Mucosa of gallbladder (tissue), 1 donor: ENCODE results near the gene CARD9. TPM values are rescaled to one million over a fixed set of nuclear protein-coding genes. Genes with fewer than 3 reads are reported as not detected.

Experiments
- DNase-seq: peaks from one replicate; pipeline ENCODE4 v3.0.0-alpha.2; 2020; ENCODE audit warnings: low spot score
- total RNA-seq: library from RNA; stranded (reverse); gene quantifications from one replicate; pipeline ENCODE4 v1.2.1, GENCODE V29; 2021
- donor health status: DM: no; HTN: no; CAD: no.

Gene CARD9
- total RNA-seq, 1 donor from 2014 or later = 8.2 TPM

DNA sequence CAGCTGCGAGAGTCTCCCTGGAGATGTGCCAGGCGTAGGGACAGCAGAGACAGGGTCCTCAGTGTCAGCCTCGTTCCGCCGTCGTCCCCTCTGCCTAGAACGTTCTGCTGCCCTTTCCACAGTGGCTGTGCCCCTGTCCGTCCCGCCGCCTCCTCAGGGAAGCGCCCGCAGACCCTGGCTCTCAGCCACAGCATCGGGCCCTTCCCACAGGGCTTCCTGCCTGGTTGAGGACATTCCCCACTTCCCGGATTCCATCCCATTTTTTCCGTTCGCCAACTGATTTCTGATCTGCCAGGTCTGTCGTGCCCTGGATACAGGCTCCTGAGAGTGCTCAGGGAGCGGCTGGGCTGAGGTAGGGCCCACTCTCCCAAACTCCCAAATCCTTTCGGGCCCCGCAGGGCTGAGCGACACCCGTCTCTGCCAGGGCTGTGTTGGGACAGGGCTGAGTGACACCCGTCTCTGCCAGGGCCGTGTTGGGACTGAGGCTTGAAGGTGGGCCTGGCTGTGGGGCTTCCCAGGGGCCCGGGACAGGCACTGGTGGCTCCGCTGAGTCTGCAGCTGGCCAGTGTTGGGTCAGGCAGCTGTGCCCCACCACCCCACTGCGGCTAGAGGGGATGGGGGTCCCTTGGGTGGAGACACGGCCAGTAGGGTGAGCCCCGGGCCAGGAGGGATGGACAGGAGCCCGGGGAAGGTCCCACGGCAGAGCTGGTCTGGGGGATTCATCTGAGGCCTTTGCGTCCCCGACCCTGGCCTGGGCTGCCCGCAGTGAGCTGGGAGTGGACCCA, 25.8 kb downstream of the CARD9 start:
- no peak for DNase-seq

DNA sequence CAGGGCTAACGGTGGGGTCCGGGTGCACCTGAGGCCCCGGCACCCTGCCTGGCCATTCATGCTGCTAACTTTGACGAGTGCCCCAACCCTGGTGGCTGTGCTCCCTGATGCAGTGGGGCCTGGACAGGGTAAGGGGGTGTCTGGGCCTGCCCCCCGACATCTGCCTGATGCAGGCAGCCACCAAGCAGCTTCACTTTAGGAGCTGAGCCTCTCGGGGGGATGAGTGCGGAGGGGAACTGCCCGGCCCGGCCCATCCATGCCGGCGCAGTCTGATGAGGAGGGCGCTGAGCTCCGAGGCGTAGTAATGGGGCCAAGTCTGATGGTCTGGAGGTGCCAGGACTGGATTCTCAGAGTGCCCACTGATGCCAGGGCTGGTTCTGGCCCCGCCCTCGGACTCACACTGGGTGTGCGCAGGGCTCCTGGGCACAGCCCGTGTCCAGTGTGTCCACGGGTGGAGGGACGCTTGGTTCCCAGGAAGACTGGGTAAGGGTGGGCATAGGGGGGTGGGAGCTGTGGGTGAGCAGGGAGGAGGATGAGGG, 26.5 kb downstream of the CARD9 start:
- no peak for DNase-seq

DNA sequence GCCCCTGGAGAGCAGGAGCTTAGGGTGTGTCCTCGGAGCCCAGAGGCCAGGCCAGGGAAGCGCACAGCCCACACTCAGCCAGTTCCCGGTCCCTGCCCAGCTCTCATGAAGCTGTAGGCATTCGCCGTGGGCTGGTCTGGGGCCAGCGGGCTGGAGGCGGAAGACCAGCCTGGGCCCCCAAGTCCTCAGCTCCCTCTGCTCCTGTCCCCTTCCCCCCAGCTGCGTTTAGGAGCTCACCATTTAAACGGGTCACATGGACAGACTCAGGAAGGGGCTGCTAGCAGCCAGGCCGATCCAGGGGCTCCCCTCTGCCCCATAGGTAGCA, 27.4 kb downstream of the CARD9 start:
- no peak for DNase-seq

DNA sequence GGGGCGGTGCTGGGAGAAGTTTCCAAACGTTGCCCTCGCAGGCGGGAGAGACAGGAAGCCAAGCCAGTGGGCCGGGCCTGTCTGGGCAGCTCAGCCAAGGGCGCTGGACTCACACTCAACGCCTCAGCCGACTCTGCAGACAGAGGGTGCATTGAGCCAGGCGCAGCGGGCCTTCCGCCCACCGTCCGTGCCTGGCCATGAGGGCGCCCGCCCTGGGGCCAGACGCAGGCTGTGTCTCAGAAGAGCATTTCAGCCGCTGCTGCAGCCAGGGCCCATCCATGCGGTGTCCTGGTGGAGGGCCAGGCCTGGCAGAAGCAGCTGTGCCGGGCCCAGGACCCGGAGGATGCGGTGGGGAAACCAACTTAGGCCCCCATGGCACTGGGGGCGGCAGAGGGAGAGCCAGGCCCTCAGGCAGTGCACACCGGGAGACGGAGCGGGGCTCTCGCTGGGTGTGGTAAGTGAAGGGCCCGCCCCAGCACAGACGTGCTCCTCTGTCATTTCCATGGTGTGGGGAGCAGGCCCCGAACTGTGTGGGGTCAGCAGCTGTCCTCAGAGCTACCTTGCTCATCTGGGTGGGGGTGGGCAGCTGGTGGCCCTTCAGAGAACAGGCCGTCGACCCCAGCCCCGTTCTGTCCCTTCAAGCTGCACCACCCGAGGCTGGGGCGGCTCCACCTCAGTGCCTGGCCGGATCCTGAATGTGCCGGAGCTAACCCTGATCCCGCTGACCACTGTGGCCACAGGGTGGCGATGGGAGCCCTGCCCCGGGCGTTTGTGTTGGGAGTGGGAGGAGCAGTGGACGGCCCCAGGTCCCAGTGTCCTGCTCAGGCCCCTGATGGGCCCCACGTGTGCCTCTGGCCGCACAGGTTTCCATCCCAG, 27.9 kb downstream of the CARD9 start:
- peak; percentile 45 for DNase-seq

DNA sequence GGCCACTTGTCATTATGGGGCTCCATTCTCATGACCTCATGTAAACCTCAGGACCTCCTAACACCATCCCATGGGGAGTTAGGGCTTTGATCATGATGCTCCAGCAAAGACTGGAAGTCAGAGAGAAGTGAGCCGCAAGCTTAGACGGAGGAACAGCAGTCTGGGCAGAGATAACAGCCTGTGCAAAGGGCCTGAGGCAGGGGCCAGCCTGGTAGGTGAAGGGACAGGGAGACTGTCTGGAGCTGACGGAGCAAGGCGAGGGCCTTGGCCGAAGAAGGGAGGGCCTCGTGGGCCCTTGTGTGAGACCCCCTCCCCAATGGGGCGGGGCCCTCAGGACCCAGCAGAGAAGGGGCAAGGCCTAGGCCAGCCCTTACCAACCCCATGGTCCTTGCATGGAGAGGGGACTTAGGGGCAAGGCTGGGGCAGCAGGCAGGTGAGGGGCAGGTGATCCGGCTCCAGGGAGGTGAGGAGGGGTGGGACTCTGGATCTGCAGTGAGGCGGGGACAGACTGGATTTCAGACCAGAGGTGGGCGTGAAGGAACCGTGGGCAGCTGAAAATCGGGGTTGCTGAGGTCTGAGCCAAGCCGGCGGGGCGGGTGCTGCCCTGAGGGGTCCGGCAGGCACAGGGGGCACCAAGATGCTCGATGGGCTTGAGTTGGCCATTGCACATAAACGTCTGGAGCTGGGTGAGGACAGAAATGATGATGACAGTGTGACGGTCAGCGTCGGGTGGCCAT, 28.8 kb downstream of the CARD9 start:
- no peak for DNase-seq

DNA sequence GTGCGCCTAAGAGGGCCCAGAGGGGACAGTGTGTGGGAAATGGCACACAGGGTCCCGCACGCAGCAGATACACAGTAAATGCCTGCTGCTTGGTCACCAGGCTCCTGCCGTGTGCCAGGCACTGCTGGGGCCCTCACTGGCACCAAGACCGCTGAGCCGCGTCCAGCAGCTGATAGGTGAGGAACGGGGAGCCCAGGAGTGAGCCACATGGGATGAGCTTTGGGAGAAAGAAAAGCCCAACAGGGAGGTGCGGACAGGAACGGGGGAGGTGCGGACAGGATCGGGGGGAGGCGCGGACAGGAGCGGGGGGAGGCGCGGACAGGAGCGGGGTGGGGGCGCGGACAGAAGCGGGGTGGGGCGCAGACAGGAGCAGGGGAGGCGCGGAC, 29.6 kb downstream of the CARD9 start:
- DNase-seq = no peak

DNA sequence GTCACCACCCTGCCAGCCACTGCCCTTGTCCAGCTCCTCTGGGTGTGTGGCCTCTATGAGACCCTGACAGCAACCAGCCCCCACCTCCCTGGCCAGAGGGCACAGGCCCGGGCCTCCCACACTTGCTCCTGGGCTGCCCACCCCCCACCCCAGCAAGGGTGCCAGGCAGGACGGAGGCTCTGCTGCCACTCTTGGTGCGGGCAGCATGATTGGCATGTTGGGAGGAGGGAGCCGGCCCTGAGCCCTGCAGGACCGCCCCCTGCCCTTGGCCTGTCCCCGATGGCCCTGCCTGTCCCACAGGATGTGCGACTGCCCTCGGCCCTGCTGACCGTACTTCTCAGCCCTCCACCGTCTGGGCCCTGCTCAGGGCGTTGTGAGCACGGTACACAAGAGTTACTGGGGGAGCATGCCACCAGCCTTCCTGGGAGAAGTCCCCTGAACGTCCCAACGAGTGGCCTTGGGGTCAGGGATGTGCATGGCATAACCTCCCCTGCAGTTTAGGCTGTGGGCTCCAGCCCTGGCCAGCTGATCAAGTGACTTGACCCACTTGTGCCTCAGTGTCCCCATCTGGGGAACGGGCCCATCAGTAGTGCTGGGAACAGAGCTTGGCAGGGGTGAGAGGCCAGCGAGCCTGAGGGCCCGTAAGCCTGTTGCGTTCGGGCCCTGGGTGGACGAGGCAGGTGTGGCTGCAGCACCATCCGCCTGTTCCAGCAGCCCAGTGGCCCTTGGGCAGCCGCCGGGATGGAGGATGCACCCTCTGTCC, 30.2 kb downstream of the CARD9 start:
- DNase-seq = no peak

DNA sequence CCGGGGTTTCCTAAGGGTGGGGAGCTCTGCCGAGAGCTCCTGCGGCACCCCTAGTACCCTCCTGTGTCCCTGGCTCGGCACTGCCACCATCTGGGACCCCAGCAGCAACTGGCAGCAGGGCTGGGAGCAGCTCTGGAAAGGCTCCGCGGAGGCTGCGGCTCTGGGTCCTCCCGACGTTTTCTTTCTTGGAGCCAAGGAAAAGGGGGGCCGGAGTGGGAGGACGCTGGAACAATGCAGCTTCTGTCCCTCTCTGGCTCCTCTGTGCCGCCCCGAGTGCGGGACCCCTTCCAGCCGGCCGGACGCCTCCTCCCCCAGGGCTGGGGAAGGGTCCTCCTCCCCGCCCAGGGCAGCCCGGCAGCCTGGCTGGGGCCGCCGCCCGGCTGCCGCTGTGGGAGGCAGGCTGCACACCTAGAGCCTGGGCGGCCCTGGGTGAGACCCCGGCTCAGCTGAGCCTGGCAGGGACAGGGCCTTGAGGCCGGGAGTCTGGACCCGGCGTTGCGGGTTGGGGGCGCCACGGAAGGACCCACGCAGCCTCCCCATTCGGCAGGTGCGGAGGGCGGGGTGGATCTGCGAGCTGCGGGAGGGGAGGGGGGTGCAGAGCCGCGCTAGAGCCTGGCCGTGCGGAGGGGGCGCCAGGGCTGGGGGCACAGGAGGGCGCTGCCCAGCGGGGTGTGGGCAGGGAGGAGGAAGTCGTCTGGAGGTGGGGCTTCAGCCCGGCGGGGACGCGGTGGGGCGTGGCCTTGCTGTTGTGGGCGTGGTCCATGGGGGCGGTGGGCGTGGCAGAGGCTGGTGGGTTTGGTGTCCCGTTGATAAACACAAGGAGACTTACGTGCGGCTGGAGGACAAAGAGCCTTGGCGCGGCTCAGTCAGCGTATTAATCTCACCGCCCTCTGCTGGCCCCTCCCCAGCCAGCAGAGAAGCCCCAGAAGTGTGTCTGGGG, 31.0 kb downstream of the CARD9 start:
- peak; percentile 80 for DNase-seq

DNA sequence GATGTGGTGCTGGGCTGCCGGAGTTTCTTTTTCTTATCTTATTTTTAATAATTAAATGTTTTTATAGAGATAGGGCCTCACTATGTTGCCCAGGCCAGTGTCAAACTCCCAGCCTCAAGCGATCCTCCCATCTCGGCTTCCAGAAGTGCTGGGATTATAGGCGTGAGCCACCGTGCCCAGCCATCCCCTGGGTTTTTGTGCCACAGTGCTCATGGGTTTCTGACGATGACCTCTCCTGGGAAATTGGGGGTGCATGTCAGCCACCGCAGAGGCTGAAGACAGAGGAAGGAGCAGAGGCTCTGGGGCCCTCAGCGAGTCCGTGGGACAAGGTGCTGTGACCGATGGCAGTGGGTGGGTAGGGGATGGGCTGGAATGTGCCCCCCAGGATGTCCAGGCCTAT, 31.7 kb downstream of the CARD9 start:
- no peak for DNase-seq

DNA sequence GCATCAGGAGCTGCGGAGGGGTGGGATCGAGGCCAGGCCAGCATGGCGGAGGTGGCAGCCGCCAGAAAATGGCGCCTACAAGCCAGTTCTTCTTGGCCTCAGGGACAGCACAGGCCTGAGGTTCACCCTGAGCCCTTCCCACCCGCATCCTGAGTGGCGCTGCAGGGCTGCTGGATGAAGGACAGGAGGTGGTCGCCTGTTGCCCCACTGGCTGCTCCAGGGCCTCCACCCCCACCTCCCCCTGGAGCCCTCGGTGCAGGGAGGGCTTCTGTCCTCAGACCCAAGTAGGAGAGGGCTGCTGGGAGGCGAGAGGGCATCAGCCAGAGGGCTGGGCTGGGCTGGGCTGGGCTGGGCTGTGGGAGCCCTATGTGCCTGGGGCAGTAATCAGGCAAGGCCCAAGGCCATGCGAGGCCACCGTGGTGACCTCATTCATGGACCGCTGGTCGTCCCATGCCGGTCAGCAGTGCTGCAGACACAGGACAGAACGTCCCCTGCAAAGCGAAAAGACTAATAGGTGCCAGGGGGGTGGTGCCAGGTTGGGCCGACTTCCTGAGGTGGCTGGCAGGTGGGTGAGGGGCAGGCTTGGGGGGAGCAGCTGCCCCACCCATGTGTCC, 32.3 kb downstream of the CARD9 start:
- no peak for DNase-seq

DNA sequence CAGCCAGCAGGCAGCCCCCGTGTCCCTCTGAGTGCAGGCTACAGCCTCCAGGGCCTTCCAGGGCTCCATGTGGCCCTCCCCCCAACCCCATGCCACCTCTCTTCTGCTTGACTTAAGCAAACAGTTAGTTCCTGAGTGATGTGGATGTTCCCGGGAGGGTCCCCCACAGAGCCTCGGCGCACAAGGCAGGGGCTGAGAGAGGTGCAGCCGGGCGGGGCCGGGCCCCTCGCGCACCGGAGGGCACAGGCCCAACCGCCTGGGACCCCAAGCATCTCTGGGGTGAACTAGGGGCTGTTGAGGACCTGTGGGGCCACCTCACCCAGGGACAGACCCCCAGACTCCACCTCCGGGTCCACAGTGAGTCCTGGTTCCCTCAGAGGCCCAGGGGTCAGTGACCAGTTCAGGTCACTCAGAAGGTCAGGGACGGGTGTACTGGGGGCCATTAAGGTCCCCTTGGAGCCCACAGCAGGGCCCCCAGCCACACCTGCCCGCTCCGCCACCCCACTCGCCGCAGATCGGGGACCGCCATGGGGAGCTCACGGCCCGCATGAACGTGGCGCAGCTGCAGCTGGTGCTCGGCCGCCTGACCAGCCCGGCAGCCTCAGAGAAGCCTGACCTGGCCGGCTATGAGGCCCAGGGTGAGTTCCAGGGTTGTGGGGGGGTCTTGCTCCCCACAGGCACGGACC, 33.0 kb downstream of the CARD9 start:
- DNase-seq = no peak

DNA sequence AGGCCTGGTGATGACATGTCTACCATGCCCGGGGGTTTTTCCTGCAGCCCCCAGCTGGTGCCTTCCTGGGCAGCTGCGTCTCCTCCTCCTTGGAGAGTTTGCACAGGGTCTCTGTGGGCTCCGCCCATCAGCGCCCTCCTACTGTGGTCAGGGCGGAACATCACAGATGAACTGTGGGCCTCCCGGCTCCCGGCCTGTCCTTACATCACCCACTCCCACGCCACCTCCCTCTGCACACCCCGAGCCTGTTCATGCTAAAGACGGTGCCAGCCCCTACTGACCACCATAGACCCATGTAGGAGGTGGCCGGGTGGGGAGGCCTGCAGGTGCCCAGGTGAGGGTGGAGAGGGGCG, 33.5 kb downstream of the CARD9 start:
- no peak for DNase-seq

DNA sequence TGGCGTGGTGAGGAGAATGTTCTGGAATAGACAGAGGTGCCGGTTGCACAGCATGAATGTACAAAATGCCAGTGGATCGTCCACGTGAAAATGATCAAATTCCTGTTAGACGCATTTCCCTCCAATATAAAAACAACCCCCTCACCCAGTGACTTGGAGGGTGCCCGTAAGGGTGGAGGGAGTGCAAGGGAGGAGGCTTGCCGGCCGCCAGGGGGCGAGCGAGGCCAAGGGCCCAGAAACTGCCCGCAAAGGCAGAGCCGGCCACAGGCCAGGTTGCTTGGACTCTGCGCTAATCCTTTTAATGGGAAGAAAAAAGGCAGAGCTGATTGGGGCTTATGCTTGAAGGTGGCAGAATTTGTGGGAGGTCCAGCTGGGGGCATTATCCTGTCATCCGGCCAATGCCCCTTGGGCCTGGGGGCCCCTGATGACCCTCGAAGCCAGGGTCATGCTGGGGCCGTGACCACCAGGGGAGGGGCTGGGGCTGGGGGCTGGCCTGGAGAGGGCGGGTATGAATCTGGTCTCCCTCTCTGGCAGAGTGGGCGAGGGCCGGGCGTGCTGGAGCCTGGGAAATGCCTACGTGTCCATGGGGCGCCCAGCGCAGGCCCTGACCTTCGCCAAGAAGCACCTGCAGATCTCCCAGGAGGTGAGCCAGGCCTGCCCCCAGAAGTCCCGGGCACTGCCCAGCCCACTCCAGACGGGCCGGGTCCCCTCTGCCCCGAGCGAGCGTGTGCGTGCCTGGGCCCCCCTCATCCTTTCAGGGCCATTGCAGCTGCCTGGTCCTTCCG, 34.1 kb downstream of the CARD9 start:
- peak; percentile 56 for DNase-seq

DNA sequence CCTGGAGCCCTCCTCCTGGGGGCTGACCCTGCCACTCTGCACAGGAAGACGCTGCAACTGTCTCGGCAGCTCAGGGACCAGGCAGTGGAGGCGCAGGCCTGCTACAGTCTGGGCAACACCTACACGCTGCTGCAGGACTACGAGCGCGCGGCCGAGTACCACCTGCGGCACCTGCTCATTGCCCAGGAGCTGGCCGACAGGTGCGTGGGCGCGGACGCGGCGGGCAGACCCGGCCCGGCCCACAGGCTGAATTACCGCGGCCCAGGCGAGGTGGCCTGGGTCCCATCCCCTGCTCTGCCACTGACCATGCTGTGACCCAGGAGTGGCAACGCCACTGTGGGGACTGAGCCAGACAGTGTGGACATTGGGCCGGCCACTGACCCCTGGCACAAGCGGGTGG, 35.0 kb downstream of the CARD9 start:
- DNase-seq = no peak

DNA sequence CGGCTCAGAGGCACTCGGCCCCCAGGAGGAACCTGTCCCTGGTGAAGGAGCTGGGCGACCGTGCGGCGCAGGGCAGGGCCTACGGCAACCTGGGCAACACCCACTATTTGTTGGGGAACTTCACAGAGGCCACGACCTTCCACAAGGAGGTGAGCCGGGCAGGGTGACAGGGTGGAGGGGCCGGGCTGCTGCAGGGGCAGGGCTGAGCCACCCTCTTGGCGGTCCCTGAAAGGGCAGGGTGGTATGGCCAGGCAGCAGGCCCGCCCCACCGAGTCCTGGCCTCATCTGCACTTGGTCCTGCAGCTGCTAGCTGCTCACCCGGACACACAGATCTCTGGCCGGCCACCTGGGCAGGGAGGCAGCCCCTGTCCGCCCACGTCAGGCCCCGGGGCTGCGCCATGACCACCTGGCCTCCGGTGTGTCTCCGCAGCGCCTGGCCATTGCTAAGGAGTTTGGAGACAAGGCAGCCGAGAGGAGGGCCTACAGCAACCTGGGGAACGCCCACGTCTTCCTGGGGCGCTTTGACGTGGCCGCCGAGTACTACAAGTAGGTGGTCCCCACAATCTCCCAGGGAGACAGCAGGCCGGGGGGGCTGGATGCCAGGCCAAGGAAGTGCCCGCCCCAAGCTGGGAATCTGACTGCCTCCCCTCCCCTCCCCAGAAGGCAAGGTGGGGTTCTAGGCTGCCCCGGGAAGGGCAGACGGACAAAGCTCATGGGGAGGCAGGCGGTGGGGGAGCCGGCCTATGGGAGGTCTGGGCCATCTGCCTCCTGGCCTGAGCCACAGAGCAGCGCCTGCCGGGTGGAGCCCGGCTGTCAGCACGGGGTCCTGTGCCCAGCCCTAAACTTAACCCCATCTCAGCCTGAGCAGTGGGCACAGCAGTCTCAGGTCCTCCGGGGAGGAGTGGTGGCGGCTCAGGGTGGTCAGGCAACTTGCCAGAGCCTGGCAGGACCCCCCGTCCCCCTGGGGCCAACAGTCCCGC, 35.8 kb downstream of the CARD9 start:
- DNase-seq = no peak

DNA sequence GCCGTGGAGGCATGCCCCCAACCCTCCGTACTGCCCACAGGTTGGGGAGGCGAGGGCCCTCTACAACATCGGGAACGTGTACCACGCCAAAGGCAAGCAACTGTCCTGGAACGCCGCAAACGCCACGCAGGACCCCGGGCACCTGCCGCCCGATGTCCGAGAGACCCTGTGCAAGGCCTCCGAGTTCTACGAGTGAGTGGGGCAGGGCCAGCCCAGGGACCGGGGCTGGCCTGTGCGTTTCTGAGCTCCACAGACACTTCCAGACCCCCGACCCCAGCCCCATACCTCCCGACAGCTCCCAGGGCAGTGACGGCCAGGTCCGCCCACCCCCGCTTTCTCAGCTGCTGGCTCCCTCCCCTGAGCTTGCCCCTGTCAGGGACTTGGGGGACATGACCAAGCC, 36.6 kb downstream of the CARD9 start:
- no peak for DNase-seq

DNA sequence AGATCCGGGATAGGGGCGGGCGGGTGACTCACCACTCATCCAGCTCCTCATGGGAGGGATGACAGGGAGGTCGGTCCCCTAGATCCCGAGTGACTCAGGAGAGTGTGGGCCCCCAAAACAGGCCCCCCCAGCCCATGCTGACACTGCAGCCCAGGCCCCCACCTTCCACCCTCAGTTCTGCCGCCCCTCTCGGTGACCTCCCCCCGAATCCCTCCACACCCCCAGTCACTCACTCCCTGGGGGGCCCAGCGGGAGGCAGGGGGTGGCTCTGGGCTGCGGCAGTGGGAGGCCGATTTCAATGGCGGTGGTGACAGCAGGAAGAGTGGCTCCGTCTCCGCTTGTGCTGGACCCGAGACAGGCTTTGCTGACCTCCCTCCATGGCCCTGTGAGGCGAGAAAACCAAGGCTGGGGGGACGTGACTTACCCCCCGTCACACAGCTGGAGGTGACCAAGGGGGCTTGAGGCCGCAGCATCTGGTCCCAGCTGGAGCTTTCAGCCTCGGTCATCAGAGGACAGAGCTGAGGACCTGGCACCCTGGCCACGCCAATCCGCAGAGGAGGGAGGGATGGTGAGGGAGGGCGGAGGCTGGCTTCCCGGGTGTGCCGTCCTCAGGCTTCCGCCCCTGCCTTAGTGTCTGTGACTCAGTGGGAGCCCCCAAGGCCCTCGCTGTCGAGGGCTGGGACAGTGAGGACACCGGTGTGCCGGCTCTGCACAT, 37.2 kb downstream of the CARD9 start:
- no peak for DNase-seq
